GM12872 (cell line): ENCODE data around the gene FRG2.

Experiments used
- TF ChIP-seq, protein P1 (sequence below): IDR thresholded peaks from 3 replicates; pipeline ENCODE4 v1.5.1; 2011; ENCODE audit warnings: low read depth, mild to moderate bottlenecking, low read length, moderate library complexity; ENCODE audit not compliant: insufficient read depth

The FRG2 gene

GRCh38 chr4:189979196-189980047 lies 47.6 kb downstream of the FRG2 start:
- TF ChIP-seq, protein P1, sequence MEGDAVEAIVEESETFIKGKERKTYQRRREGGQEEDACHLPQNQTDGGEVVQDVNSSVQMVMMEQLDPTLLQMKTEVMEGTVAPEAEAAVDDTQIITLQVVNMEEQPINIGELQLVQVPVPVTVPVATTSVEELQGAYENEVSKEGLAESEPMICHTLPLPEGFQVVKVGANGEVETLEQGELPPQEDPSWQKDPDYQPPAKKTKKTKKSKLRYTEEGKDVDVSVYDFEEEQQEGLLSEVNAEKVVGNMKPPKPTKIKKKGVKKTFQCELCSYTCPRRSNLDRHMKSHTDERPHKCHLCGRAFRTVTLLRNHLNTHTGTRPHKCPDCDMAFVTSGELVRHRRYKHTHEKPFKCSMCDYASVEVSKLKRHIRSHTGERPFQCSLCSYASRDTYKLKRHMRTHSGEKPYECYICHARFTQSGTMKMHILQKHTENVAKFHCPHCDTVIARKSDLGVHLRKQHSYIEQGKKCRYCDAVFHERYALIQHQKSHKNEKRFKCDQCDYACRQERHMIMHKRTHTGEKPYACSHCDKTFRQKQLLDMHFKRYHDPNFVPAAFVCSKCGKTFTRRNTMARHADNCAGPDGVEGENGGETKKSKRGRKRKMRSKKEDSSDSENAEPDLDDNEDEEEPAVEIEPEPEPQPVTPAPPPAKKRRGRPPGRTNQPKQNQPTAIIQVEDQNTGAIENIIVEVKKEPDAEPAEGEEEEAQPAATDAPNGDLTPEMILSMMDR, result no peak
